Activated naive CD8-positive, alpha-beta T cell treated with anti-CD3 and anti-CD28 coated beads for 36 hours (primary cell): Measurements from ENCODE around the gene PTPRR. TPM values are rescaled to one million over a fixed set of nuclear protein-coding genes. Genes with fewer than 3 reads are reported as not detected.

Experiments used
- DNase-seq: peaks from one replicate; pipeline ENCODE4 v3.0.0; 2021
- H3K27ac Mint-ChIP-seq: one replicate; pipeline ENCODE4 v1.8.0; 2022; ENCODE audit warnings: mild to moderate bottlenecking, moderate library complexity, mixed read lengths
- H3K27me3 Mint-ChIP-seq: one replicate; pipeline ENCODE4 v1.8.0; 2022; ENCODE audit warnings: mild to moderate bottlenecking, mixed read lengths
- H3K36me3 Mint-ChIP-seq: one replicate; pipeline ENCODE4 v1.8.0; 2021; ENCODE audit warnings: mild to moderate bottlenecking, mixed read lengths
- H3K4me1 Mint-ChIP-seq: one replicate; pipeline ENCODE4 v1.8.0; 2021; ENCODE audit warnings: mixed read lengths
- H3K4me3 Mint-ChIP-seq: one replicate; pipeline ENCODE4 v1.8.0; 2022; ENCODE audit warnings: mild to moderate bottlenecking, moderate library complexity, mixed read lengths
- H3K9me3 Mint-ChIP-seq: one replicate; pipeline ENCODE4 v1.8.0; 2022; ENCODE audit warnings: mixed read lengths
- total RNA-seq, 2 experiments: library from RNA; stranded (reverse); gene quantifications; one replicate each; pipeline ENCODE4 v1.2.3, GENCODE V29; 2021

Gene PTPRR
- total RNA-seq, 2 experiments from 2014 or later, result not detected

DNA sequence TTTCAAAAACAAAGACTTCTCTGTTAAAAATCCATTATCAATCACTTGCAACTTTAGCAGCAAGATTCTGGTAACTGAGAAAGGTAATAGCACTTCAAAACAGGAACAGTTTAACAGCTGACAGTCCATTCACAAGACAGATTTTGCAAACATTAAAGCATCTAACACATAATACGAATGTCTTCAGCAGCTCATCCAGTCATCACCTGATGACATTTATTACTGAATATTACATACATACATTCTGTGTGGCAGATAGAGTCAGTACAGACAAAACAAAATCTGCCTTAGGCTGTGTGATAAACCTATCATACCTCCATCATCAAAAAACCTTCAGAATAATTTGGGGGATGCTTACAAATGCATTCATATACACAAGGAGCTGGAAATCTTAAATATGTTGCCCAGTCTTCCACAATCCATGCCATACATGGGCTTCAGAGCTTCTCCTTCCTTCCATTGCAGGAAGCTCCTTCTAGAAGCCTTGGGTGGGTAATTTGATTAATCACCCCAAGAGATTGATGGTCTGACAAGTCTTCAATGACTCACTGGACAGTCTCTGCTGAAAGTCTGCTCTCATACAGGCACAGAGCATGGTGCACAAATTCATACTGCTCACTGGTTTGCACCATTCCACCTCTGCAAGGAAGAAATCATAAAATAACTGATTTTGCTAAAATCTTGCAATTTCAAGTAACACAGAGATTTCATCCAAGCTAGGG lies 281.7 kb downstream of the PTPRR start:
- Mint-ChIP-seq H3K9me3 (no peaks in the 10 kb centered on the region), H3K4me1 (no peaks in the 10 kb centered on the region), H3K36me3 (no peaks in the 10 kb centered on the region), H3K4me3 (no peak overlapping the region), H3K27ac (no peak overlapping the region), H3K27me3 (peaks cover 19% of the 10 kb centered on the region)
- DNase-seq, result no peak

DNA sequence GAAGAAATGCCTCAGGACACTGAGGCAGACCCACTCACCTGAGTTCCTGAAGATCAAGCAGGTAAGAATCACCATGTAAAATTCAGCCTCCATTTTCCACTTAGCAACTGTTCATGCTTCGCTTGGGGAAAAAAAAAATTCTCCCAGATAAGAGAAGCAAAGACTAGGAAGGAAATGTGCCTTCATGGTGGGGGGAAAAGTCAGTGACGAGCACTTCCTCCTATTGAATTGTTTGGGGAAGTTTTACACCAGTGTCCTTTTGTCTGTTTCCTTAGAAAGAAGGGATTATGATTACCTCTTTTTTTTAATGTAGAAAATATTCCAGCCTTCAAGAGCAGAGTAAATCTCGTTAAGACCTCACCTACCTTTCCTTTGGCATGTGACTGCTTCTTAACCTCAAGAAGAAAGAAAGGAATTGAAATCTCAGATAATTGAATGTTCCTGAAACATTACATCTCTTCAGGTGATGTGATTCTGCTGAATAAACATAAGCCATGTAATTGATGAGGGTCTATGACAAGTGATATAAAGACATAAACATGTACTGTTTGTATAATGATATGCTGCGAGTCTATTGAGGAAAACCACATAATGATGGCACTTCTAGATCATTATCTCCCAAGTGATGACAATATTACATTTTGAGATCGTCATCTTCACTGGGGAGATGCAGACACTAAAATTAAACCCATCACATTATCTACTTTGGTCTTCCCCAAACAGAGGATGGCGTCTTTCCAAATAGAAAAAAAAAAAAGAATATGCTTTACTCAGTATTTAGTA lies 283.0 kb downstream of the PTPRR start, which contains the start of gene PTPRB:
TSS of gene PTPRB (minus strand) at position 127 of the 783 bp plus-strand sequence. CDS start at position 93, 34 bp downstream.
- H3K27me3 Mint-ChIP-seq, result peaks cover 18% of the 10 kb centered on the region
- no peak within 1 kb of the TSS for H3K4me3 Mint-ChIP-seq
- no peaks in the 10 kb centered on the region for H3K4me1 Mint-ChIP-seq
- H3K9me3 Mint-ChIP-seq, result no peaks in the 10 kb centered on the region
- H3K27ac Mint-ChIP-seq, result no peak within 1 kb of the TSS
- no peak for DNase-seq
- no peaks in the 10 kb centered on the region for H3K36me3 Mint-ChIP-seq

DNA sequence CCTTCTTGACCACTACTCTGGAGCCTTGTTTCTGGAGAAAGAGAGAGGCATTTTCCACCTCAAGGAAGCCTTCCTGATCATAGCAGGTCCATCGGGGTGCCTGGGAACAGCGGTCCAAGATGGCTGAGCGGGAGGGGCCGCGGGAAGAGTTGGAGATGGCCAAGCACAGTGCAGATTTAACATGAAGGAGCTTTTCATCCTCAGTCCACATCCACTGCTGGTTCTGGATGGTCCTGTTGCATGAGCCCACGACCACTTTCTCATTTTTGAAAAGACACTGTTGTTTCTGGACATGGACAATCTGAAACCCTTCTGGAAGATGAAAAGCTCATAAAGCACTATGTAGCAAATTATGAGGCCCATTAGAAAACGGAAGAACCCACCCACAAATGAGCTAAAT lies 284.8 kb downstream of the PTPRR start:
- no peak overlapping the region for H3K4me3 Mint-ChIP-seq
- no peak for DNase-seq
- H3K36me3 Mint-ChIP-seq, result no peaks in the 10 kb centered on the region
- H3K27me3 Mint-ChIP-seq, result peaks cover 18% of the 10 kb centered on the region
- no peak overlapping the region for H3K27ac Mint-ChIP-seq
- H3K4me1 Mint-ChIP-seq, result no peaks in the 10 kb centered on the region
- H3K9me3 Mint-ChIP-seq, result no peaks in the 10 kb centered on the region

DNA sequence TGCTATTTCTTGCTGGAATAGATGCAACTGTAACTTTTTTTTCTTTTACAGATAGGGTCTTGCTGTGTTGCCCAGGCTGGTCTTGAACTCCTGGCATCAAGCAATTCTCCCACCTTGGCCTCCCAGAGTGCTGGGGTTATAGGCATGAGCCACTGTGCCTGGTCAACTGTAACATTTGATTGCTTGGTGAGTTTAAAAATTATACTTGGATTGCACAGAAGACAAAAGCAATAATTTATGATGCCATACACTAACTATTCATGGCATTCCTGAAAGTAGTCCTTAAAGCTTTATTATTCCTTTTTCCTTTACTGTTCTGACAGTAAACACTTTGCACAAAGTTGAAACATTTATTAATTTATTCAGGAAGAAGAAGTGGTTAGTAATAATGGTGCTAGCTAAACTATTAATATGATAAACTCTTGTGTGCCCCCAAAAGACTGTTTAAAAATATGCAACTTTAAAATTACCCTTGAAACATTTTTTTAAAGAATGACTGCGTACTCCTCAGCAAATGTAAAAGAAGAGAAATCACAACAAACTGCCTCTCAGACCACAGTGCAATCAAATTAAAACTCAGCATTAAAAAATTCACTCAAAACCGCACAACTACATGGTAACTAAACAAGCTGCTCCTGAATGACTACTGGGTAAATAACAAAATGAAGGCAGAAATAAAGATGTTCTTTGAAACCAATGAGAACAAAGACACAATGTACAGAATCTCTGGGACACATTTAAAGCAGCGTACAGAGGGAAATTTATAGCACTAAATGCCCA lies 291.6 kb downstream of the PTPRR start:
- H3K27ac Mint-ChIP-seq, result no peak overlapping the region

DNA sequence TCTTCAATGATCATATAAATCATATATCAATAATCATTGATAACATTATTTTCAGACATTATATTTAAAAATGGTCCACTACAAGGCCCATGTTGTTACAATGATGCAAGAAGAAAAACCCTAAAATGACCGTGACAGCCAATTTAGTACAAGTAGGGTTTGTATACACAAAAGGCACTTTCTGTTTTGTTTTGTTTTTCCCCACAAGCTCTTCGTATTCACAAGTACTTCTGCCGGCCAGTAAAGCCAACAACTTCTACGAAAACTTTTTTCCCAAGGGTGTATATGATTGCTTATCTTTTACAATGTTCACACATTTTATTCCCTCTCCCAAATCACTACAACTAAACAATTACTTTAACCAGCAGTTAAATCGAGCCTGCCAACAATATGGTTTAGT lies 292.9 kb downstream of the PTPRR start:
- Mint-ChIP-seq H3K4me1 (no peaks in the 10 kb centered on the region), H3K27me3 (peaks cover 7% of the 10 kb centered on the region), H3K9me3 (peaks cover 2% of the 10 kb centered on the region), H3K27ac (no peak overlapping the region), H3K36me3 (no peaks in the 10 kb centered on the region), H3K4me3 (no peak overlapping the region)
- no peak for DNase-seq

More for the DNA sequence above, 291.6 kb downstream of the PTPRR start:
- H3K27me3 Mint-ChIP-seq, result peaks cover 11% of the 10 kb centered on the region
- H3K9me3 Mint-ChIP-seq, result peaks cover 2% of the 10 kb centered on the region
- no peak for DNase-seq
- H3K4me3 Mint-ChIP-seq, result no peak overlapping the region
- no peaks in the 10 kb centered on the region for H3K36me3 Mint-ChIP-seq
- no peaks in the 10 kb centered on the region for H3K4me1 Mint-ChIP-seq

DNA sequence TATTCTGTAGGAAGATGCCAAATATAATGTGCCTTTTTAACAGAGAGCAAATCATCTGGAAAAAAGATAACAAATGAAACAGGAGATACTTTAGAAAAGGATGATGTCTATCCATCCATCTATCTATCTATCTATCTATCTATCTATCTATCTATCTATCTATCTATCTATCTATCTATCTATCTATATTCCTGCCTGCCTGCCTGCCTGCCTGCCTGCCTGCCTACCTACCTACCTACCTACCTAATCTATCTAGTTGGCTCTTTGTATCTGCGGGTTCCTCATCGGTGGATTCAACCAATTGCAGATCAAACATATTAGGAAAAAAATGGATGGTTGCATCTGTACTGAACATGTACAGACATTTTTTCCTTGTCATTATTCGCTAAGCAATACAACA lies 294.4 kb downstream of the PTPRR start:
- peaks cover 2% of the 10 kb centered on the region for H3K9me3 Mint-ChIP-seq
- H3K4me3 Mint-ChIP-seq, result no peak overlapping the region
- peaks cover 7% of the 10 kb centered on the region for H3K27me3 Mint-ChIP-seq
- DNase-seq, result no peak
- no peaks in the 10 kb centered on the region for H3K36me3 Mint-ChIP-seq
- no peak overlapping the region for H3K27ac Mint-ChIP-seq
- H3K4me1 Mint-ChIP-seq, result no peaks in the 10 kb centered on the region

DNA sequence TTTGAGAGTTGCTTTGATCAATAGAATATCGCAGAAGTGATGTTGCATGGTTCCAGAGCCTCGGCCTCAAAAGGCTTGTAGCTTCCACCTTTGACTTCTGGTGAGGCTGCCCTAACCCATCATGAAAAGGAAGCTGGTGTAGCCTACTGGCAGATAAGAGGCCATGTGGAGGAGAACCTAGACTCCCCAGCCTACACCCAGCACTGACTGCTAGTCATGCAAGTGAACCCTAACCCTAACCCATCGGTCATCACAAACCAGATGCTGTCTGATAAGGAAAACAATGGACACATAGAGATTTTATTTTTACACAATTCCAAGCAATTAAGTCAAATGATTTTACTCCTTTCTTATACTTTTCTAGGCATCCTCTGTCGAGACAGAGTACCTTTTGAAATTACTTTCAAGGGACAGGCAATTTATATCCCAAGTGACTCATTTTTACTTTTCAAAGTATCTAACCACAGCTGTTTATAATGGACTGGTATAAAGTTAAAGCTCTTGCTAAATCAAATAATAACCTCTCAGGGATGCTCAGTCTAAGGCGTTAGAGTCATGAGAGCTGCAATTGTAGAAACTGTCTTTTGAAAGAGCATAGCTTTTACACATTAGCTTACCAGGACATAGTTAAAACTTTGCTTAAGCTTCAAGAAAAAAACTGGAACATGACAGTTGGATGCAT lies 300.9 kb downstream of the PTPRR start:
- Mint-ChIP-seq H3K27me3 (peaks cover 8% of the 10 kb centered on the region), H3K36me3 (no peaks in the 10 kb centered on the region), H3K27ac (no peak overlapping the region), H3K4me3 (no peak overlapping the region), H3K4me1 (no peaks in the 10 kb centered on the region), H3K9me3 (no peaks in the 10 kb centered on the region)
- no peak for DNase-seq

DNA sequence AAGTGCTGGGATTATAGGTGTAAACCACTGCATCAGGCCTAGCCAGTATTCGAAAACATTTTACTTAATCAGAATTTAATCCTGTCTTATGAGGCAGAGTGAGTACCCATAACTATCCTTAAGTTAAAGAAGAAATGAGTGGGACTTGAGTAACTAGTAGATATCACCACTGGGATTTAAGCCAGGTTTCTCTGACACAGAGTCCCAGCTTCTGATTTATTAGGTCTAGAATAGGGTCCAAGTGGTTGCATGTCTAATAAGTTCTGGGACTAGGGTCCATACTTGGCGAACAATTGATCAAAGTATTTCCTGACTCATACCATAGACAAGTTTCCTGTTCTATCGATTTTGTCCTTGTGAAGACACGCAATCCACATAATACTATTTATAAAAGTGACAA lies 302.2 kb downstream of the PTPRR start:
- Mint-ChIP-seq H3K4me3 (no peak overlapping the region), H3K9me3 (no peaks in the 10 kb centered on the region), H3K4me1 (no peaks in the 10 kb centered on the region)

DNA sequence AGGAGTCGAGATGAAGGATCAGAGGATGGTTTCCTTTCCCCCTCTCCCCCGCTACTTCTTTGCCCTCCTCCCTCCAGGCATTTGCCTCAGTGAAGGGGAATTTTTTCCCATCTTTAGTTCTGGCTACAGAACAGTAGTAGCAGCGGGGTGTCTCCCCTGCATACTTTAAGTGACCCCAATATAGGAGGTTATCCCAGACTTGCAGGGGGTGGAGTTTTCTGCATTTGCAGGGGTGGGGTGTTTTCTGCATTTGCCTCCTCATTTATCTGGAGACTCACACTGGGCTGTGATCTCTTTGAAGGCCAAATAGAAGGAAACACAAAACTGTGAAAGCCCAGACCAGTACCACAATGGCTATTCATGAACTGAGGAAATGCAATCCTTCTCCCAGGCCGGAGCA lies 303.1 kb downstream of the PTPRR start:
- DNase-seq, result no peak
- Mint-ChIP-seq H3K36me3 (no peaks in the 10 kb centered on the region), H3K4me3 (no peak overlapping the region), H3K27me3 (peaks cover 11% of the 10 kb centered on the region), H3K4me1 (no peaks in the 10 kb centered on the region), H3K27ac (no peak overlapping the region), H3K9me3 (no peaks in the 10 kb centered on the region)

More for the DNA sequence above, 302.2 kb downstream of the PTPRR start:
- DNase-seq, result no peak
- no peak overlapping the region for H3K27ac Mint-ChIP-seq
- peaks cover 10% of the 10 kb centered on the region for H3K27me3 Mint-ChIP-seq
- H3K36me3 Mint-ChIP-seq, result no peaks in the 10 kb centered on the region

DNA sequence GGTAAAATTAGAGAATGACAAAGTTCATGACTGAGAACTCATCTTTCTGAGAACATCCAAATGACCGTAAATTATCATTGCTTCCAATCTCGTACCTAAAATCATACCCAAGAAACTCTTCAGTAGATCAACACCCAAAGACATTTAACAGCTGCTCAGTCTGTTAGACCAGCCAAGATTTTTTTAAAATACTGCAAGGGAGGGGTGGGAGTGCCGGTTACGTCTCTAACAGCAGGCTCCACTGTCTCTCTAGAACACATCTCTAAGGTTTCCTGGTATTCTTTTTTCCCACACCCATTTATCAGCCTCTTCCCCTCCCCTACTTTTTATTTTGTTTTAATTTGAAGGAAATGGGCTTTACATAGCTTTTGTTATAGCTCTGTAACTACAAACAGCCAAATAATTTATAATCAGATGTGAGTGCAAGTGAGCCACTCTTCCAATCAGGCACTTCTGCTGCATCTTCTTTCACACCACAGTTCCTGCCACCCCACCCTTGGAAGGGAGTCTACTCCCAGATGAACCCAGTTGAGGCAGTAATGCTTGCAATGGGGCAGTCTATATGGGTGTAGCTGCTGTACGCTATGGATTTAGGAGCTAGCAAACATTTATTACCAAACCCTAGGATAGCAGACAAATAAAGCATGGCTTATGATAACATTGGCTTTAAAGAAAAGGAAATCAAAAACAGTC lies 305.2 kb downstream of the PTPRR start:
- Mint-ChIP-seq H3K4me1 (peaks cover under 1% of the 10 kb centered on the region), H3K9me3 (no peaks in the 10 kb centered on the region), H3K4me3 (no peak overlapping the region), H3K36me3 (no peaks in the 10 kb centered on the region), H3K27ac (no peak overlapping the region), H3K27me3 (peaks cover 21% of the 10 kb centered on the region)
- DNase-seq, result no peak

DNA sequence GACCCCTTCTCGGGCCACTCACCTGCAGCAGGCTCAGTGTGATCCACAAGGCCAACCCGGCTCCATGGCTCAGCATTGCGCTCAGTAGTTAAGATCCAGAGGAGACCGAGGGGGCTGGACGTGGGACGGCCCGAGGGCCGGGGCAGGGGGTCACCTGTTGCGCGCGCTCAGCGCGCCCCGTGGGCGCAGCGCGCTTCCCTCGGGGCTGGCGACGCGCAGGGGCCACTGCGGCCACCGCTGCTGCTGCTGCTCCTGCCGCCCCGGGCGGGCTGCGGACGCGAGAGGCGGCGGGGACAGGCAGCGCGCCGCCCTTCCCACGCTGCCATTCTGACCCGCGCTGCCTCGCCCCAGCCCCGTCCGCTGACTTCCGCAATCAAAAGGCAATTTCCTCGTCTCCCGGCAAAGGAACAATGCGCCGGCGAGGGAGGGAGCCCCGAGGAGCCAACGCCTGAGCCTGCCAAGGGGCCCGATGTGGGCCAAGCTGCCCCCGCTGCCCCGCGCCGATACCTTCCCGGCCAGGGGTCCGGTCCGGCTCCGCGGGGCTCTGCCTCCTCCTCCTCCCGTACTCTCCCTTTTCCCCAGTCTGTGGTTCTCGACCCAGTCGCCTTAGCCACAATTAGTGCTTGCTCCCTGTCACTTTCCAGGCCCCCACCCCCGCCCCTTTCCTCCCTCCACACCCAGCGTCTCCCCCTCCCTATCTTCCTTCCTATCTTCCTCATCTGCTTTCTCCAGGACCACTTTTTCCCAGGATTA lies 310.6 kb downstream of the PTPRR start:
- Mint-ChIP-seq H3K36me3 (no peaks in the 10 kb centered on the region), H3K4me3 (peak overlapping the region; percentile 35), H3K27me3 (peaks cover 48% of the 10 kb centered on the region), H3K4me1 (peaks cover 4% of the 10 kb centered on the region), H3K27ac (no peak overlapping the region), H3K9me3 (no peaks in the 10 kb centered on the region)
- DNase-seq, result peak; percentile 2

DNA sequence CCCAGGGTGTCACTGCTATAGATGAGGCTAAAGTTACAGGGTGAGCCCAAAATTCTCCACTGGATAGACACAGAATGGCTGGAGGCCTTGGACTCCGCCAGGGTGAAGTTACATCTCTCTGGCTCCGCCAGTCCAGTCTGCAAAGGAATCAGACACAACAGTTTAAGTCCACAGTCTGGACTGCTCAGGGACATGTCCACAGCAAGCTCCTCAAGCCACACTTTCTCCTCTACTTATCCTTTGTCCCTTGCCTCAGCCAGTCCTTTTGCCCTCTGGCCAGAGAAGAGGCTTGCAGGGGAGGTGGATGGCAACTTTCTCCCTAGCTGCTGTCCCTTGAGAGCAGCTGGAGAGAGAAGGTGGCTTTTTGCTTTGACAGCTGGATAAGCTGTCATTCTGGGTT lies 311.3 kb downstream of the PTPRR start:
- peaks cover 48% of the 10 kb centered on the region for H3K27me3 Mint-ChIP-seq
- no peaks in the 10 kb centered on the region for H3K9me3 Mint-ChIP-seq
- peaks cover 4% of the 10 kb centered on the region for H3K4me1 Mint-ChIP-seq
- no peak overlapping the region for H3K27ac Mint-ChIP-seq
- H3K36me3 Mint-ChIP-seq, result no peaks in the 10 kb centered on the region
- H3K4me3 Mint-ChIP-seq, result no peak overlapping the region
- DNase-seq, result no peak

DNA sequence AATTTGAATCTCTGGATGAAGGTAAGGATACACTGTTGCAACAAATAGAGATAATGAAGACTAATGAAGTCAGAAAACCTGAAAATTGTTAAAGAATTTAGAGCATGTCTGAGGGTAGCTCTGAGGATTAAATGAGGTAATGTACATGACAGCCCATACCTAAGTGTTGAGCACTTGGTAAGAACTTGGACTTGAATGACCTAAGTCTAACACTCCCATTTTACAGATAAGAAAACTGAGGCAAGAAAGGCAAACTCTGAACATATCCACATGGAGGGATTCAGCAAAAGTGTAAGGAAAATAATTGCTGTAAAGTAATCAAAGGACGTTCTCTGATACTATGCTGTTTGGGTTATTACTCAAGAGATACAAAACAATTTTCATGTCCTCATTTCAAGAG lies 312.4 kb downstream of the PTPRR start:
- Mint-ChIP-seq H3K9me3 (no peaks in the 10 kb centered on the region), H3K27ac (no peak overlapping the region), H3K36me3 (no peaks in the 10 kb centered on the region), H3K4me1 (peaks cover 4% of the 10 kb centered on the region), H3K27me3 (peaks cover 41% of the 10 kb centered on the region), H3K4me3 (no peak overlapping the region)
- DNase-seq, result no peak

DNA sequence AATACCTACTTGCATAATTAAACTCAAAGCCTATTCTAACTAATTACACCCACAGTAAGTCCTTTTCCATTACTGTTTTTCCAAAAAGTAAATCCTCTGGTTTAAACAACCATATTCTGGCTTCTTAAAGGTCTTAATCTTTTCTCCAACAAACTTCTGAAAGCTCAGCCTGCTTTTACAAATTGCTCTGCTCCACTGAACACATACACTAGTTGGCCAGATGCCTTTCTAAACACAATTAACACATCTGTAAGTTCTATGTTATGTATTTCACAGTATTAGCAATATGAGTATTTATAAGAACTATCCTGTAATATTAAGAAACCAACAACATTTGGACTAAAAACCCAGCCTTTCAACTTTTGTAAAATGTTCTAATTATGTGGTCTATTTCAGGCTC lies 313.4 kb downstream of the PTPRR start:
- no peak overlapping the region for H3K27ac Mint-ChIP-seq
- peaks cover 45% of the 10 kb centered on the region for H3K27me3 Mint-ChIP-seq
- H3K4me1 Mint-ChIP-seq, result peaks cover 4% of the 10 kb centered on the region
- no peak overlapping the region for H3K4me3 Mint-ChIP-seq
- no peaks in the 10 kb centered on the region for H3K9me3 Mint-ChIP-seq
- no peak for DNase-seq
- no peaks in the 10 kb centered on the region for H3K36me3 Mint-ChIP-seq
